SK-MEL-5 (cell line): ENCODE results near the gene BRD3OS. TPM values are rescaled to one million over a fixed set of nuclear protein-coding genes. Genes with fewer than 3 reads are reported as not detected.
"Not testable (repeated sequence)": the region's sequence is repeated elsewhere in the genome, so short reads cannot be mapped to it uniquely, and the experiment has no call there.

Experiments used
- DNase-seq: peaks from one replicate; pipeline ENCODE4 v3.0.0-alpha.2; 2016; ENCODE audit warnings: low read depth, low spot score
- in situ Hi-C: cut with HindIII; loops from 2 replicates; pipeline ENCODE4 v1.10.0; 2016; ENCODE audit warnings: low sequenced_read_pairs, high pct_unique_total_duplicates, low pct_unique_long_range_greater_than_20kb
- total RNA-seq: library from RNA; depleted of rRNA; stranded (reverse); fragments of >200 nt; shearing (Covaris generic); gene quantifications from 2 replicates; pipeline ENCODE4 v1.2.3, GENCODE V29; 2014

BRD3OS gene
- total RNA-seq, 1 experiment from 2014 or later, result 18.3 TPM

GRCh38 chr9:133986774-133987445 is 38.4 kb upstream of the BRD3OS start:
- no peak for DNase-seq
- in situ Hi-C loops, result no loop called here

- DNase-seq, result no peak
- in situ Hi-C loops, result no loop called here
These were observed 37.9 kb upstream of the BRD3OS start for GRCh38 chr9:133987446-133987788.

DNA sequence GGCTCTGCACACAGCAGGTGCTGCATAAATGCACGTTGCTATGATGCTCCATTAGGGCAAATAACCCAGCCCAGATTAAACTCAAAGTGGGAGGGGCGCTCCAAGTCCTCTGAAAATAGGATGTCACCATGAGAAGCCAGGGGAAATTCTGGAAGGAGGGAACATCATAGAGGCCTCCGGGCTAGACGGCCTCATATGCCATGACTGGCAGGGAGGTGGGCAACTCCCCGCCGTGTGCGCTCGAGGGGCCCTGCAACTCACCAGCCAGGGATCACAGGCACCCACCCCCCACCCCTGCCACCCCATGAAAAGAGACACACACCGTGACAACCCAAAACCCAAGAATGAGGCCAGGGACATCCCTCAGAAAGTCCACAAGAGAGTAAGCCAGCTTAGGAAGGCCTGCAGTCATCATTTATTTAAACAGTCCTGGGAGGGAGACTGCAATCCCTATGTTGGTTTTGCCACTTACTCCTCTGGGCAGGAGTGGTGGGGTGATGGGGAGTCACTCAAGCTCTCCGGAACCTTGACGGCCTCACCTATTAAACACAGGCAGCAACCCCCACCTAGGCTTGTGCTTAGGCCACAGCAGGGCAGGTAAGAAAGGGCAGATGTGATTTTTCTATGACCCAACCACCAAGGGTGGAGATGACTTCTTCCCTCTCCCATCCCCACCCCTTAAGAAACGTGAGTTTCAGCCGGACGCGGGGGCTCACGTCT is 37.2 kb upstream of the BRD3OS start:
- in situ Hi-C loops, result no loop called here
- DNase-seq, result no peak

- DNase-seq, in situ Hi-C loops: not testable (repeated sequence)
These were observed 36.5 kb upstream of the BRD3OS start for GRCh38 chr9:133988771-133989170.

DNA sequence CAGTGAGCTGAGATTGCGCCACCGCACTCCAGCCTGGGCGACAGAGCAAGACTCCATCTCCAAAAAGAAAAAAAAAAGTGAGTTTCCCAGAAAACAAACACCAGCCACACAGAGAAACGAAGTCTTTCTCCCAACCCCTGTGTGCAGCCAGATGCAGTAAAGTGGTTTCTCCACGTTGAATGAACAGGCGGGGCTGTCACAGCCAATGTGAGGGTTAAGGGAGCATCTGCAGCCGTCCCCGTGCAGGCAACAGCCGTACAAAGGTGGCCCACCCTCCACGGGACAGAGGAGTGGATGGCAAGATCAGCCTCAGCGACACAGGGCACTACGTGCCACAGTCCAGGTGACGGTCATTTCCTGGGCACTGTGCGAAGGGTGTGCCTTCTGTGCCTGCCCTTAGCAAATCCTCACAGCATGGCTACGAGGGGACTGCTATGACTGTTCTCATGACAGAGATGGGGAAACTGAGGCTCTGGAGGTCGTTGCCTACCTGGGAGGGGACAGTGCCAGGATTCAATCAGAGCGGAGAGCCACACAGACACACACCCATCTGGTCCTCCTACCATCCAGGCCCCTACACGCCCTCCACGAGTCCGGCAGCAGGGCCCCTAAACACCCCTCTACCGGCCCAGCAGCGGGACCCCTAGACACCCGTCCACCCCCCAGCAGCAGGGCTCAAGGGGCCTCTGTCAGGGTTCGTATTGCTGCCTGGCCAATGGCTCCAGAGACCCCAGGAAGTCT is 35.5 kb upstream of the BRD3OS start:
- in situ Hi-C loops, result no loop called here
- no peak for DNase-seq

- no peak for DNase-seq
- in situ Hi-C loops, result no loop called here
These were observed 34.7 kb upstream of the BRD3OS start for GRCh38 chr9:133990366-133991213.

- in situ Hi-C loops, result no loop called here
- DNase-seq, result no peak
These were observed 33.9 kb upstream of the BRD3OS start for GRCh38 chr9:133991214-133991921.

GRCh38 chr9:133991964-133992779 is 33.1 kb upstream of the BRD3OS start, which contains the start of gene VAV2:
VAV2 (minus strand) TSS chr9:133992324; CDS start chr9:133992278, 46 bp downstream.
- in situ Hi-C loops, result no loop called here
- DNase-seq, result peak; percentile 47

DNA sequence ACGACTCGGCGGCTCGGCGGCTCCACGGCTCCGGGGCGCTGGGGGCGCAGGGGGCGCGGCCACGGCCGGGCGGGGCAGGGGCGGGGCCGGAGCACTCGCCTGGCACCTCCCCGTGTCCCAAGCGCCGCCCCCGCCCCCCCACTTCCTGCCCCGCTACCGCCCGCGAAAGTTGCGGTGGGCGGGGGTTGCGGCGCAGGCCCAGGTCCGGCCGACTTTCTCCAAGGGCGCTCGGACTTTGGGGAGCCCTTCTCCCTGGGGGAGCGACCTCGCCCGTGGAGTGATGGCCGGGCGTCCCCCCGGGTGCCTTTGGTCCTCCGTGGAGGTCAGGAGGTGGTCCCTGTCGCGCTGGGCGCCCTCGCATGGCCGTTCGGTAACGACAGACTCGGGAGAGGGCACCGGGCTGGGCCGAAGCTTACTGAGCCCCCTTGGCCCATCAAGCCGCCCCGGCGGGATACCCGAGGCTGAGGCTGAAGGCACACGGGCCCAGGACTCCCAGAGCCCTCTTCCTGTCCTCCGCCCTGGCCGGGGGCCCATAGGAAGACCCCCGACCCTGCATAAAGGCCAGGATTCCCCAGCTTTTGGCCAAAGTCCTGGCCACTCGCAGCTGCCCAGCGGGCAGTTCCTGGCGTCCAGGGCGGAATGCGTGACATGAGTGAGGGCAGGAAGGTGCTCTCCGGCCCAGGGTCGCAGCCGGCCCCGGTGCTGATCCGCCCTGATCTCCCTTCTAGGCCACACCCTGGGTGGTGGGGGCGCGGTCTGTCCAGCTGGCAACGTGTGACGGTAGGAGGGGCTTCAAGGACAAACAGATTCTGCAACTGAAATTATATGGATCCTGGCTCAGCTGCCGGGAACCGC is 32.3 kb upstream of the BRD3OS start:
- DNase-seq, result peak; percentile 78
- in situ Hi-C loops, result no loop called here

DNA sequence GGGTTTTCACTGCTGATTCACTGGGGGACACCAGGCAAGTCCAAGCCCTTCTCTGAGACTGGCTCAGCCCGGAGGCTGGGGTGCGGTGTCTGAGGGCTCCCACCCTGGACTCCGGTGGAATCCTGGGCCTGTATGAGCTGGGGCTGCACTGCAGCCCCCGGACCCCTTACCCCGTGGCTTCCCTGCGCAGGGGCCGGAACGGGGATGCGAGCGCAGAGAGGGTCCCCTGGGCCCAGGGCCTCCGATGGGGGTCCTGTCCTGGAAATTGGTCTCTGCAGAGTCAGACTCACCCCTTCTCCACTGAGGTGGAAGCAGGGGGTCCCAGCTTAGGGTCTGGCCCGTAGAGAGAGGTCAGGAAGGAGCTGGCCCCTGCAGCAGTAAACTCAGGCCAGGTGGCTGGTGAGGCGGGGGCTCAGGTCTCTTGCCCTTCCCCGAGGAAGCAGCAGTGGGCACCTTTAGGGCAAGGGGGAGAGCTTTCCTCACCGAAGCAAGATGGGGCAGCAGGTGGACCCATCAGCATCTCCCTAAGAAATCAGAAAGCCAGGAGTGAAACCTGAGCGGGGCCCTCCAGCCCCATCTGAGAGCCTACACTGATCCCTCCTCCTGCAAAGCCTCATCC is 31.5 kb upstream of the BRD3OS start:
- DNase-seq, result no peak
- in situ Hi-C loops, result no loop called here

DNA sequence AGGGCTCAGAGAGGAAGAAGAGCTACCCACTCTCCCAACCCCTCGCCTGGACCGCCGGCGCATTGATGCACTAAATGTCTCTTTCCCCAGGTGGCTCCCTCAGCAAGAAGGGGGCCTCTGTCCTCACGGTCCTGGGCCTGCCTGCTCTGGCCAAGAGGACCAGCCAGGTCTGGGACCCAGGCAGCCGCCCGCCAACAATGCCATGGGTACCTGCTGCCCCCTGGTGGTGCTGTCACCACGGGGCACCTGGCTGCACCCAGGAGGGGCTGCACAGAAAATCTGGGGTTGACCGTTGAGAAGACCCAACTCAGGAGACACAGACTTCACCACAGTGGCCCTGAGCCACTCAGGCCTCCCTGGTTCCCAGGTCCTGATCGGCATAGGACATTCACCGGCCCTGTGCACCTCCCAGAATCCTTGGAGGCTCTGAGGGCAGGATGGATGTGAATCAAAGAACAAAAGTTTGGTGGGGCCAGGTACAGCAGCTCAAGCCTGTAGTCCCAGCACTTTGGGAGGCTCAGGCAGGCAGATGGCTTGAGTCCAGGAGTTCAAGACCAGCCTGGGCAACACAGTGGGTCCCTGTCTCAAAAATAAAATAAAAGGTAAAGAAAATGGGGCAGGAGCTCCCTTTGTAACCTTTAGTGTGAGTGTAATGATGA is 30.8 kb upstream of the BRD3OS start:
- DNase-seq, result peak; percentile 68
- in situ Hi-C loops, result no loop called here

DNA sequence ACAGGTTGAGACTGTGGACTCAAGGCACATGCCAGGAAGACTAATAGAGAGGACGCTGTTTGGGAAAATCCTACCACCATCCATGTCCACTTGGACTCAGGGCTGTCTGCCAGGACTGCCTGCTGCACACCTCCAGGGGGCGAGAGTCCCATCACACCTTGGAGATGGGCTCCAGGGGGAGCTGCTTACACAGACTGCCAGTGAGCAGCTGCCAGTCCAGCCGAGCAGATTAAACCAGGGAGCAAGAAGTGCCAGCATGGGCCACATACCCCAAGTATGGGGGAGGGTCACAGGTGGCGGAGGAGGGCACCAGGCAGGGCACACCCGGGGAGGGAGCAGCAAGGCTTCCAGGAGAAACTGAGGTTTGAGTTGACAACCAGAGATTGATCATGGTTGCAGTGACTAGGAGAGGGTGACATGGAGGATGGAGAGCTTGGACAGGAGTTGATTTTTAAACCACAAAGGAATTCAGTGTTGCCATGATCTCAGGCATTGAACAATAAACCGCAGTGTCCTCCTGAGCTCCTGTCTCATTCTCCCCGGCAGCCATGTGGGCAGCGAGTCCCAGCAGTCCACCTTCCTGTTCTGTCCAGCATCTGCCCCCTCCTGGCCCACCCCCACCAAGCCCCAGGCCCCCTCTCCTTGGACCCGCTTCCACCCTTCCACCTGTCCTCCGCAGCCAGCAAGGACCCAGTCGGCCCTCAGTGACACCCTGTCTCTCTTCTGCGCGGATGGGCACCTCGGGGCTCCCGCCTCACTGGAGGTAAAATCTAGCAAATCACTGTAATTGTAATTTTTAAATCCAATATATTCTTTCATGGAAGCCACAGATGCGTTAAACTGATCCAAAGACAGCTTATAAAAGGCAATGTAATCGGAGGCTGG is 30.0 kb upstream of the BRD3OS start:
- DNase-seq, result peak; percentile 48
- in situ Hi-C loops, result no loop called here

- DNase-seq, result no peak
- in situ Hi-C loops, result no loop called here
These were observed 28.5 kb upstream of the BRD3OS start for GRCh38 chr9:133996531-133997520.
